NCI-H524 (cell line): Measurements from ENCODE around the gene ADAM23.
A peak's percentile ranks its signal among the peaks of the same experiment; 100 is the strongest.

Experiments used
- DNase-seq, 2 experiments: peaks; one replicate each; lab custom pipeline; 2025; lab: John Stamatoyannopoulos, UW

ADAM23 gene

DNA sequence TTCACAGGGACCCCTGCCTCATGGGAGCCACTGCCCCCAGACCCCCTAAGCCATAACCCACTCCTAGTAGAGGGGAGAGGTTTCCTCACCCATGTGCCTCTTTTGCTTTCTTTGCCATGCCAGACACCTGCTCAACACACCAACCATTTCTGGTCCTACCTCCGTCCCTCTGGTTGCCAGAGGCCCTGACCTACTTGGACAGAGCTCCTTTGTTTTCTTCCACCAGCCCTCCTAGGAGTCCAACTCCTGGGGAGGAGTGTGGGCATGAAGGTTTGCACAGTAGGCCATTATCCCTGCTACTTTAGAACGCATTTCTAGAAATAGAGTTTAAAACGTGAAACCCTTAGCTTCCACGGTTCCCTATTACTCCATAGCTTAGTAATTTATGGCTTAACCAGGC lies 122.3 kb downstream of the ADAM23 start:
- no peak for DNase-seq

DNA sequence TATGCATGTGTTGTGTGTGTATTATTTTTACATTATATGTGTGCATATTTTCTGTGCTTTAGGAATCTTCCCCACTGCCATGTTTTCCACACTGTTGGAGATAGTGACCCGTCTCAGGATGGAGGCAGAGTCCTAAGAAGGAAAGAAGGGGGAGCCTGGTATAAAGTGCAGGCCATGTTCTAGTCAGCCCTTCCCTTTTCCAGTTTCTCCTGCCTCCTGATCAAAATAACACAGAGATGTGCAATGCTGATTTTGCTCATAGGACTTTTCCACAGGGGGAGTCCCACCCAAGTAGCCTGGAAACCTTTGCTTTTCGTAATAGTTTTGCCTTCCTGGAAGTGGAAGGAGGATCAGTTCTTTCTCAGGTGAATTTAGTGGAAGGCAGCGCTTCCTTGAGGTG lies 126.1 kb downstream of the ADAM23 start:
- DNase-seq, result no peak

DNA sequence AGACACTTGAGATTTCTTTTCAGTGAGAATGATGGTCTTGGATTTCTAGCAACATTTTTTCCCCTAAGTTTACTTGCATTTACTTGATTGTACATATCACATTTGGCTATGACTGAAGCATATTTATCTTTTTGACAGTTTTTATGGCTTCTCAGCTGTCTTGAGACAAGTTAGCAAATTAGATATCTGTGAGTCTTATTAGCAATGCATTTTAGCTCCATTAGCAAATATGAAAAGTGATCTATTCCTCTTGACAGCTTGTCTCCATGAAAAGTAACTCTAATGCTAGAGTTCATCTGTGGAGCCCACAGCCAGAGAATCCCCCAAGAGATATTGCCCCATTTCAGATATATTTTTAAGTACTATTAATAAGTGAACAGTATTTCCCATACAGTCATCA lies 126.9 kb downstream of the ADAM23 start:
- DNase-seq, result no peak

DNA sequence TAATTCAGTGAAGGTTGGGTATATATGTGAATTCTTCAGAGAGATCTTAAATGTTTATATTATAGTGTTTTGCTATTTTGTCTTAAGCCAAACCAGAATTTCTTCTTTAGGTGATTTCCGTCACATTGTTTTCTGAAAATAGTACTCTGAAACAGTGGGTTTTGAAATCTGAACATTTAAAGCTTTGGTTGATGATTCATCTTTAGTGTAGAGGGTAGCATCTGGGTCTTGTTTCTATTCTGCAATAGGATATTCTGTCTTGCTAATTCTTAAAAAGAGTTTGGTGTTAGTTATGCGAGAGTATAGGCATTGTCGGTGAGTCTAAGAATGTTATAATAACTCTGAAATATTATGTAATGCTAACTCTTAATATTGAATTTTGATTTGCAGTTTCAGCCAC lies 129.4 kb downstream of the ADAM23 start:
- DNase-seq, result no peak

DNA sequence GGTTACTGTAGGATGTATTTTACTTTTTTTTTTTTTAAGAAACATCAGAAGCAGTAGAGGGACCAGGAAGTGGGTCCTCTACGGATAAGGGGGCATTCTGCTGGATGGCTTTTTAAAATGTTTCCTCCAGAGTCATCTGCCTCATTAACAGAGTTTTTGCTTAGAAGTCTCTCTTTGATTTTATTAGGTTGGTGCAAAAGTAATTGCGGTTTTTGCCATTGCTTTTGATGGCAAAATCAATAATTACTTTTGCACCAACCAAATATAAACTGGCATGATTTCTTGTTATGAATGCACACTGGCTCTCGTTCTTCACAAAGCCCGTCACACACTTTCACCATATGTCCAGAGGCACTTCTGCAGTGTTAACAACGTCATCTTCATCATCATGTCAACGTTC lies 130.5 kb downstream of the ADAM23 start:
- no peak for DNase-seq

DNA sequence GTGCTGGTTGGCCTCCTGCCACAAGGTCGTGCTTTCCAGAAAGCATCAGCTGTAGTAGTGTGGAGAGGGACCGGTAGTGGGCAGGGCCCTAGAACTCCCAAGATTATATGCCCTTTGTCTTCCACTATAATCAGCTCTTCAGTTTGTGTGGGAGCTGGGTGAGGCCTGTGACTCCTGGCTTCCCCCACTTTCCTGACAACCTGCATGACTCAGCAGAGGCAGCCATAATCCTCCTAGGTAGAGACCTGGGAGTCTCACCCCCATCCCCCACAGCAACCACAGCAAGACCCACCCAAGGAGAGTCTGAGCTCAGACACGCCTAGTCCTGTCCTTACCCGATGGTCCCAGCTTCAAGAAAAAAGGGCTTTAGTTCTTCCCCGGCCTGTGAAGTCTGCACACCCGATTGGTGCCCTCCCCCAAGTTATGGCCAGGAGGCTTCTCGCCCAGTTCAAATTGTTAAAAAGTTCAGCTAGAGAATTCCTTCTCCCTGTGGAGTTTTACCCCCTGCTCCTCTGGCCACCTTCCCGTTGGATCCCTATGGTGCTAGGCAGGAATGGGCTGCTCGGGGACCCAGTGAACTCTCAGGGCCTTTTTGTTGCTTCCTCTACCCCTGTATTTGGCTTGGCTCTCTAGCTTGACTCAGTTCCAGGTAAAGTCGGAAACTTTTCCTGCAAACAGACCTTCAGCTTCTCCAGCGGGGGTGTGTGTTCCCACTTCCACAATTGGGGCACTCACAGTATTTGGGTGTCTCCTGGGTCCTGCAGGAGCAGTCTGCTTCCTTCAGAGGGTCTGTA lies 141.2 kb downstream of the ADAM23 start:
- DNase-seq, result no peak

DNA sequence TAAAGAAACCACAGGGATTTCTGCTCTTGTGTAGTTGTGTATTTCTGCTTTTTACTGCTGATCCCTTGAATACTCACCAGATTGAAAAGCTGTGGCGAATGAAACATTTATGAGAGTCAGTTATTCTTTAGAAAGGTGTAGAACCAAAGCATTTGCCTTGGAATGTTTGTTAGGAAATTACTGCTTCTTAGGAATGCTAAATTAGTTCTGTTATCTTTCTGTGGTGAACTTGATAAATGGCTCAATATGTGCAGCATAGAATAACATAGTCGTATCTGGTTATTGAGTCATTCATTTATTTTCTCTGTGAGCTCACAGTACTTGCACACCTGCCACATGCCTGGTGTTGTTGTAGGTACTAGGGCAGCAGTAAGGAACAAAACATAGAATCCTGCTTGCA lies 142.0 kb downstream of the ADAM23 start:
- no peak for DNase-seq

DNA sequence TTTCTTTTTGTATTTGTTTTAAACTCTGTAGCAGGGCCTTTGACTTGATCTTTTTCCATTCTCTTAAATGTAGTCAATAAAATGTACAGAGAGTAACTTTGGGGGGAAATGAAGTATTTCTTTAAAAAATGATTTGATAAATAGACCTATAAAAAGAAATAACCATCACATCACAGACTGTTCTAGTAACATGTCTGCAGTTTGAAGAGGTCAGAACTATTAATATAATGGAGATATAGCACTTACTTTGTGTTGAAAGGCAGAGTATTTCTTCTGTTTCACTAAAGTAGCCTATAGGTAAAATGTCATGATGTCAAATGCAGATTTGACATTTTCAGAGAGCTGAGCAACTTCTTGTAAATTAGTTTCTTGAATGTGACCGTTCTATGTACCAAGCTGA lies 143.3 kb downstream of the ADAM23 start:
- DNase-seq, result no peak

DNA sequence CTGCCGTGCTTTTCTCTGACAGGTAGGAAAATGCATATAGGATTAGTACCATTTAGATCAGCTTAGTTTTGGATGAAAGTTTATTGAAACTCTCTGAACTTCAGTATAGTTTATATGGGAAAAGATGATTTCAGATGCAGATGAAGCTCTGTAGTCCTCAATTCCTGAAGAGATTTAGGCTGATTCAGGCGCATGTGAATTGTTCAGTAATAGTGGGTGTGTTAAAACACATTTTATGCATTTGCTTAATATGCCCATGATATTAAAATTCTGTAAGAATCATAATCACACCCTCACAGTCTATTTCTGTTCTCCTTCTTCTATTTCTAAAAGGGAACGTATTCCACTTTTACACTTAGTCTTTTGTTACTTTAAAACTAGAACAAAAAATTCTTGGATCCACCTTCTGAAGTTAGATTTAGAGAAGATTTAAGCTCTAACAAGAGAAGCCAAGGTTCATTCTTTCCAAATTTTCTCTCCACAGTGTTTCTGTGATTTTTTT lies 154.4 kb downstream of the ADAM23 start:
- no peak for DNase-seq

DNA sequence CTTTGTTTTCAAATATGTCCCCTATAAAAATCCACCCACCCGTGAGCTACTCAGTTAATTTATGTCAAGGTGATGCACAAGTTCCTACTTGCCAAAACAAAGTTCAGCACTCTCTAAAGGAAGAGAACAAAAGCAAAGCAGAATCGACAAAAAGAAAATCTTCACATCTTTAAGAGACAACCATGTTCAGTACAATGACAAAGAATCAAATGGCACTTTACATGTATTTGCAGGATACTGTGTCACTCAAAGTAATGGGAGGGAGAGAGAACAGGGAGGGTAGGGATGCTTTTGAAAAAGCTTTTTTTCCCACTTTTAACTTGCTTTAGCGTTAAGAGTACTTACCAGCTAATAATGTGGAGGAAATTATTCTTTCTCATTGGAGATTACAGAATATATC lies 159.9 kb downstream of the ADAM23 start:
- DNase-seq, result no peak

DNA sequence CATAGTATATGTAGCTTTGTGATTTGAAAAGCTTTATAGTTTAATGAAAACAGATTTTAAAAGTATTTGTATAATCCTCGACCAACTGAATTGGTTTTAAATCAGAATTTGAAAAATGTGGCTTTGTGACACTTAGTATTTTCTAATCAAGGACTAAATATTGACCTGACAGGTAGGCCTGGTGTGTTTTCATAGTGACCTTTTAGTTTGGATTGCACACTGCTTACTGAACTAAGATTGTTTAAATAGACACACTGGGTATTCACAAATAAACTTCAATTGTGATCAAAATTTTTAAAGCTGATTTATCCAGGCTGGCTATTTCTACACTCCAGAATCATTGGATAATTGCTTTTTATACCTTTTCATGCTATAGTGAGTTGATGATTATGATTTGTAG lies 167.1 kb downstream of the ADAM23 start:
- DNase-seq, result no peak

DNA sequence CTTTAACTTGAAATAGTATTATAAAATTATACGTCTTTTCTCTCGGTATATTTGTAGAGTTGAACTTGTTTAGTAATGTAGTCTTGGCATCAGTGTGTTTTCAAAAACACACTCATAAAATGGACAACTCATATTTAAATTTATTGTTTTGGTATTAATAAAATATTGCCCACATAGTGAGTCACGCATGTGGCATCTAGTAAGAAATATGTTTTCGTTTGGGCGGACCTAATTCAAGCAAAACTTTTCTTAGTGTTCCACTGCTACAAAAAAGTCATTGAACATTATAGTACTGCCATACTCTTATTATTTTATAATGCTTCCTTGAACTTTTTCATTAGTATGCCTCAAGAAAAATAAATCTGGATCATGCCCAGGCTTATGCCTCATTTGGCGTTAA lies 167.9 kb downstream of the ADAM23 start:
- DNase-seq, result no peak

DNA sequence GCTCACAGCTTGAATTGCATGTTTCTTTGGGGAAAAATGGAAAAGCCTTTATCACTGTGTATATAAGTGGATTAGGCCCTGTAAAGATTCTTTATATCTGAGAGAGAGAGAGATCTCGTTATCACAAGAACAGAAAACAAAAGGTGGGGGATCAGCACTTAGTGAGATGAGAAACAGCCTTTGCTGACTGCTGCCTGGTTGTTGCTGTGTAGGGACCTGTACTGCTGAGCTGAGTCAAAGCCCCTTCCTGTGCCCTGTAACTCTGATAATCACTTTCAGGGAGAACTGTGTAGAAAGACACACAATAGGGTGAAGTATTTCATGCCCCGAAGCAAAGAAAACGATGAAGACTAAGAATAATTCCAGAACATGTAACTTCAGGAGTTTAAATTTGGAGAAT lies 168.4 kb downstream of the ADAM23 start:
- DNase-seq, result no peak

DNA sequence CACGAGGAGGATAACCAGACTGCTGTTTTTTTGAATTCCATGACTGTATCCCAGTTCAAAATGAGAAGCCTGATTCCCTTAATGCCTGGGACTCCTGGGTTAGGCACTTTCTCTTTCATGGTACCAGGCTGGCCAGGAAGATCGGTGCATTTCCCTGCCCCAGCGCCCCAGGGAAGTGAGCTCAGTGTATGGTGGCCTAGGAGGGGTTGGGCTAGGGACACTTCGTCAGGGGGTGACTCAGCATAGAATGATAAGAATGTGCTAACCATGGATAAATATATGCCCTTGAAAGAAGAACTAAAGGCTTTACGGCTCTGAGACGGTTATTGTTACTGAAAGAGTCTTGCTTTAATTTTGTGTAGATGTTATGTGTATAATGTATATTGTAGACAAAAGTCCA lies 171.5 kb downstream of the ADAM23 start:
- DNase-seq, result no peak

DNA sequence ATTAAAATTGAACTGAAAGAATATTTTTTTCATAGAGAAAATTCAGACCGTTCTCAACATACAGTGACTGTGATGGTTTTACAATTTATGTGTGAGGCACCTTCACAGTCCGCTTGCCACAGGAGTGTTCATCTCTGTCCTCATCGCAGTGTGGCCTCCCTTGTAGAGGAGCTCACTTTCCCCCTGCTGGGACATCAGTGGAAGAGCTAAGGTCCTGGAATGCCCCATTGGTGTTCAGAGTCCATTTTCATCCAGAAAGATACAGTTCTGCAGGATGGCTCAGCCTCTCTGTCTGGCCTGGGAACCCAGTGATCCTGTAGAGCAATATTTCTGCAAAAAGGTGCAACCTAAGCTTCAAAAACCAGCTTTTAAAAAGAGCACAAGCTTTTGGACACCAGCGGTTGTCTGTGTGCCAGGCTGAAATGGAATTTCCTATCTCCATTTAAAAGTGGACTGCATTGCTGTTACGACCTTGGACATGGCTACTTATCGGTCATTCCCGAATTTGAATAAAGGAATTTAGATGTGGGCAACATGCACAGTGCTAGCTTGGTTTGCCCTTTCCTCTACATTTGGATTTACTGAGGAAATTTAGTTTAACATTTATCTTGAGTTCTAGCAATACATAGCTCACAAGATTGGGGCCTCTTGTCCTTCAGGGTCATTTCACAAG lies 172.2 kb downstream of the ADAM23 start:
- DNase-seq, result no peak

DNA sequence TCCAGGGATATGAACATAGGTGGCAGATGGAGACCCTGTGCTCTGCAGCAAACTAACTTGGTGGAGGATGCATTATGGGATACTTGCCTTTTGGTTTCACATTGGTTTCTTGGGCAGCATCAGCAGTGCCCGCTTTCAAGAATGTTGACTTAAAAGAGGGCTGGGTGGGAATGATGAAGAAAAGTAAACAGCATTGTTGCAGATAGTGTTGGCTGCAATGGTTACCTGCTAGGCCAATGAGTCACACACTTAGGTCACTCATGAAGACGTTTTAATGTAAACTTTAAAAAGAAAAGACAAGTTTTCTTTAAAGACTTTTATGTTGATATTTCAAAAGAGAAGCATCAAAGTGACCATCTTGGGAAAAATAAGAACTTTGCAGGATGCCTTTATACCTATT lies 172.8 kb downstream of the ADAM23 start:
- no peak for DNase-seq

DNA sequence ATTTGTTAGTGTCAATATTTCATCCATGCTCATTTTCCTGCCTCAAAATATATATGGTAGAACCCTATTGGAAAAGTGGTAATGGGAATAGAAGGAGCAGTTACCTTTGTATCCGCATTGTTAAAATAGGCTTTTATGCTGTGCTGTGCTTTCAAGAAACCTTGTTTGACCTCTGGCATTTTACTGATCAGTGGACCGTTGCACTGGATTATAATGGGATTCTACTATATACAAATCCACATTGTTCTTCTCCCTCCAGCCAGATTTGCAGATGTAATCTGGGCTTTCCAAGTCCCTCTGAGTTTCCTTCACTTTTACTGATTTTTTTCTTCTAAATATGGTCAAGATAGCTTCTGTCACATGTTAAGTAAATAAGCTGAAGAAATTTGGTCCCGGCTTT lies 175.7 kb downstream of the ADAM23 start:
- DNase-seq, result no peak

DNA sequence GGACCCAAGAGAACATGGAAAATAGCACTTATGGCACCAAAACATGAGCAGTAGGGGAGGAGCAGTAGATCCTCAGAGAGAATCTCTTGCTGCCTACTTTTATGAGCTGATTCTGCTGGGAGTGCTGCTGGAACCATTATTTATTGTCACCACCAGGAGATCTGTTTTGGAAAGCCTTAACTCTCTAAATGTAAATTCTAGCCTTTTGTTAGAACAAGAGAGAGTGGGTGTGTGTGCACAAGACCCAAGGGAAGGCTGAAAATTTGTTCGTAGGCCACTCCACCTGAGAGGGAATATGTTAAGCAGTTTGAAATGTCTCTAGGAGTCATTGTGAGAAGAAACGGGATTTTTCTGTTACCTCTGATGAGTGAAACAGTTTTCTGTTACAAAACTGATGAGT lies 182.8 kb downstream of the ADAM23 start:
- no peak for DNase-seq

DNA sequence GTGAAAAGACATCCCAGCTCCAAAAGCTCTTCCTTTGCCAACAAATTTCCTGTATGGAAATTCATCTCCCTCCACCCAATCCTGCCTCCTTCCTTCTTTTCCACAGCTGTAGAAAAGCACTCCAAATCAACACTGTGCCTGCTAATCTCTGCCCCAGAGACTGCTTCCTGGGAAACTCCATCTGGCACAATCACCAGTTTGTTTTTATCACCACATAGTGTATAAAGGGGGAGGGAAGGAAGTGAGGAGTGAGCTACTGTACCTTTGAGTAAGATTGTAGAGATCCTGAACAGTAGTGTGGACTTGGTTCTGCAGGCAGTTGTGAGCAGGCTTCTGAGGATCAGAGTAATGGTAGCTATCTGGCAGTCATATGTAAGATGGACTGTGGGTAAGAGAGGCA lies 184.3 kb downstream of the ADAM23 start:
- peak; percentile 45 to 84 for DNase-seq

DNA sequence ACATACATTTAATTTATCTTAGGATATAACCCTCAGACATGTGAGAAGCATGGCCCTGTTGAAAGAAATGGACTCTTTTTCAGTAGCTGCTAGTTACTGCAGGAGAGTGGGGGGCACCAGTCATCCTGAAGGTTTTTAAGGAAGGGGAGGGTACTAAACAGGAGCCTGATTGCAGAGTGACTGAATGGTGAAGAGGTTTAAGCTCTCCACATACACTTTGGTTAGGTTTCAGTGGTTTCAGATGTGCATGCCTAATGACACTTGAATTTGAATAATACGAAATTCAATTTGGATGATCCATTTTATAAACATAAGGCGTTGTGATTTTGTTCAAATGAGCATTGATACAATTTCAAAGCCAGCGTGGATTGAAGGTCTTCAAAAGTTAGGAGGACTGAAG lies 188.0 kb downstream of the ADAM23 start:
- peak in 1 of 2 experiments; percentile 9 for DNase-seq

DNA sequence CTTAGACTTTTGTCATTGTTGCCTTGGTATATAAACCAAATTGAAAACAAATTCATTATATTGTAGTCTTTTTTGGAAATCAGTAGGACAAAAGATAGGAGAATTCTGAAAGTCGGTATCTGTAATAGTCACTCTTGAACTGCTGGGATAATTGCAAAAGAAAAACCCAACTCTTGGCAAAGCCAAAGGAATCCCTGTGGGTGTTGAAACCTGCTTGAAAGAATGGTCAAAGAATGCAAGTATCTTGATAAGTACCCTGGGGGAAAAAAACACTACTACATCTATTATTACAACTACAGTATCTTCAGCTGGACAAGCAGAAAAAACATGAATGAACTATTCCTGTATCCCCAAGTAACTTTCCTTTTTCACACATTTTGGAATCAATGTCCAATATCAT lies 191.7 kb downstream of the ADAM23 start:
- DNase-seq, result no peak

DNA sequence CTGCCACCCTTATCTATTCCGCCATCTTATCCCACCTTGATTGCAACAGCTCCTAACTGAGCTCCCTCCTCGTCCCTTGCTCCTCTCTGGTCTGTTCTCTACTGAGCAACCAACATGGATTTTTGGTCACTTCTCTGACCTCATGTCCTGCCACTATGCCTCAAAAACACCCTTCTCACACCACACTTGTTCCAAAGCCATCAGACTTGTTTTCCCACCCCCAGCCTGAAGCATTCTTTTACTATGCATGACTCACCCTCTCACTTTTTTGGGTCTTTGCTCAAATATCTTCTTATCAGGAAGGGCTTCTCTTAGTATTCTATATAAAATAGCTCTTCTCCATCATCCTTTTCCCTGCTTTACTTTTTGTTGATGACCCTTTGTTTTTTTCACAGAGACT lies 196.3 kb downstream of the ADAM23 start:
- DNase-seq, result no peak

DNA sequence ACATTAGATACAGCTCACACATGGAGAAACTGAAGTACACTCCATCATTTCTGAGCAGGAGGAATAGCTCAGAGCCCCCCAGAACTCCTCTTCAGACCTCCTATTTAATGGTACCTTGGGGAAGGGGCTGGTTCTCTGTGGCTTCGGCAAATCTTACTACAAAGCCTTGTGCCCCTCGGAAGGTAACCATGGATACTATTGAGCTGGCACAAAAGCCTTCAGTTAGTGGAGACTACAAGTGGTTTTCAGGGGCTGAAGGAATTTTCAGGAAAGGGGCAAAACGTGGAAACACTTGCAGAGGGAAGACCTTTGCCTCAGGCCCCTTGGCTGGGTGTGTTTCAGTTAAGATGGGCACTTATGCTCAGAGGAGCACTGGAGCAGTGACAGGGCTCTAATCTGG lies 197.9 kb downstream of the ADAM23 start:
- DNase-seq, result no peak
